Measurements from ENCODE around the gene C19orf38.

DNA sequence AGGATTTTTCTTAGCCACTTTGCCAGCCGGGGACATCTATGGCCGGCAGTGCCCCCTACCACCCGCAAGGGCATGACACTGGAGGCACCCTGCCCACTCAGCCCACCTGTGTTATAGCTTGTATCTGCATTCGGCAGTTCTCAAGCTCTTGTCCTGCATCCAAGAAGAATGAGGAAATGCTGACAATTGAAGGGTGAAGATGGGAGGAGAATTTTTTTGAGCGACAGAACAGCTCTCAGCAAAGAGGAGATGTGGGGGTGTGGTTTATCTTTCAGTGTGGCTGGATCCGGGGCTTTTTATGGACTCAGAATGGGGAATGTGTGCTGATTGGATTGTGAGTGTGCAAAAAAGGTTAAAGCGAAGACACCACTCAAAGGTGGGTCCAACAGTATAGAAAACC is 5.4 kb upstream of the C19orf38 start:
- TF ChIP-seq, protein P1, sequence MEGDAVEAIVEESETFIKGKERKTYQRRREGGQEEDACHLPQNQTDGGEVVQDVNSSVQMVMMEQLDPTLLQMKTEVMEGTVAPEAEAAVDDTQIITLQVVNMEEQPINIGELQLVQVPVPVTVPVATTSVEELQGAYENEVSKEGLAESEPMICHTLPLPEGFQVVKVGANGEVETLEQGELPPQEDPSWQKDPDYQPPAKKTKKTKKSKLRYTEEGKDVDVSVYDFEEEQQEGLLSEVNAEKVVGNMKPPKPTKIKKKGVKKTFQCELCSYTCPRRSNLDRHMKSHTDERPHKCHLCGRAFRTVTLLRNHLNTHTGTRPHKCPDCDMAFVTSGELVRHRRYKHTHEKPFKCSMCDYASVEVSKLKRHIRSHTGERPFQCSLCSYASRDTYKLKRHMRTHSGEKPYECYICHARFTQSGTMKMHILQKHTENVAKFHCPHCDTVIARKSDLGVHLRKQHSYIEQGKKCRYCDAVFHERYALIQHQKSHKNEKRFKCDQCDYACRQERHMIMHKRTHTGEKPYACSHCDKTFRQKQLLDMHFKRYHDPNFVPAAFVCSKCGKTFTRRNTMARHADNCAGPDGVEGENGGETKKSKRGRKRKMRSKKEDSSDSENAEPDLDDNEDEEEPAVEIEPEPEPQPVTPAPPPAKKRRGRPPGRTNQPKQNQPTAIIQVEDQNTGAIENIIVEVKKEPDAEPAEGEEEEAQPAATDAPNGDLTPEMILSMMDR (IDR thresholded peaks at IDR 0.05), result no peak
- TF ChIP-seq EZH2 (IDR thresholded peaks at IDR 0.05; ENCODE audit: borderline replicate concordance, insufficient read depth, low read depth, low read length, poor library complexity, severe bottlenecking), result no peak
